ENCODE measurements around the gene VSTM2L. TPM values are rescaled to one million over a fixed set of nuclear protein-coding genes. Genes with fewer than 3 reads are reported as not detected.

Gene VSTM2L
- total RNA-seq, 3 donors from 2014 or later: 0.81 to 2.6 (median 2.6) TPM

DNA sequence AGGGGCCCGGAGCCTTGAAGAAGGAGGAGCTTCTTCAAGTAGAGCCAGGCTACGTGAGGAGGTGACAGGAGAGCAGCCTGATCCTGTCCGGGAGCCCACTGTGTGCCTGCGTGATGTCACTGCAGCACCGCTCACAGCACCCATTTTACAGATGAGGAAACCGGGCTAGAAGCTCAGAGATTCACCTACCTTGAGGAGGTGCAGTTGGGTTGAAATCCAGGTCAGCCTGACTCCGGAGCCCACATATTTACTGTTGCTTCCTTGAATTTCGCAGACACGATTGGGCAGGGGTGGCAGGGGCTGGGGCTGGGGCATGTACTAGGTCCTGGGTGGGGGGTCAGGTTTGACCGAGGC, 12.5 kb downstream of the VSTM2L start:
- TF ChIP-seq, protein P1, sequence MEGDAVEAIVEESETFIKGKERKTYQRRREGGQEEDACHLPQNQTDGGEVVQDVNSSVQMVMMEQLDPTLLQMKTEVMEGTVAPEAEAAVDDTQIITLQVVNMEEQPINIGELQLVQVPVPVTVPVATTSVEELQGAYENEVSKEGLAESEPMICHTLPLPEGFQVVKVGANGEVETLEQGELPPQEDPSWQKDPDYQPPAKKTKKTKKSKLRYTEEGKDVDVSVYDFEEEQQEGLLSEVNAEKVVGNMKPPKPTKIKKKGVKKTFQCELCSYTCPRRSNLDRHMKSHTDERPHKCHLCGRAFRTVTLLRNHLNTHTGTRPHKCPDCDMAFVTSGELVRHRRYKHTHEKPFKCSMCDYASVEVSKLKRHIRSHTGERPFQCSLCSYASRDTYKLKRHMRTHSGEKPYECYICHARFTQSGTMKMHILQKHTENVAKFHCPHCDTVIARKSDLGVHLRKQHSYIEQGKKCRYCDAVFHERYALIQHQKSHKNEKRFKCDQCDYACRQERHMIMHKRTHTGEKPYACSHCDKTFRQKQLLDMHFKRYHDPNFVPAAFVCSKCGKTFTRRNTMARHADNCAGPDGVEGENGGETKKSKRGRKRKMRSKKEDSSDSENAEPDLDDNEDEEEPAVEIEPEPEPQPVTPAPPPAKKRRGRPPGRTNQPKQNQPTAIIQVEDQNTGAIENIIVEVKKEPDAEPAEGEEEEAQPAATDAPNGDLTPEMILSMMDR (IDR thresholded peaks at IDR 0.05): no peak
- H3K36me3 ChIP-seq (ENCODE audit: low read depth): no peaks in the 10 kb centered on the region
- no peak overlapping the region for H3K4me3 ChIP-seq
- H3K9me3 ChIP-seq: no peaks in the 10 kb centered on the region
- peaks cover 7% of the 10 kb centered on the region for H3K4me1 ChIP-seq (ENCODE audit: low read depth)
- DNase-seq: no peak
- intact Hi-C loops (cut with DNase I, micrococcal nuclease): no loop called here
- ATAC-seq: no peak

DNA sequence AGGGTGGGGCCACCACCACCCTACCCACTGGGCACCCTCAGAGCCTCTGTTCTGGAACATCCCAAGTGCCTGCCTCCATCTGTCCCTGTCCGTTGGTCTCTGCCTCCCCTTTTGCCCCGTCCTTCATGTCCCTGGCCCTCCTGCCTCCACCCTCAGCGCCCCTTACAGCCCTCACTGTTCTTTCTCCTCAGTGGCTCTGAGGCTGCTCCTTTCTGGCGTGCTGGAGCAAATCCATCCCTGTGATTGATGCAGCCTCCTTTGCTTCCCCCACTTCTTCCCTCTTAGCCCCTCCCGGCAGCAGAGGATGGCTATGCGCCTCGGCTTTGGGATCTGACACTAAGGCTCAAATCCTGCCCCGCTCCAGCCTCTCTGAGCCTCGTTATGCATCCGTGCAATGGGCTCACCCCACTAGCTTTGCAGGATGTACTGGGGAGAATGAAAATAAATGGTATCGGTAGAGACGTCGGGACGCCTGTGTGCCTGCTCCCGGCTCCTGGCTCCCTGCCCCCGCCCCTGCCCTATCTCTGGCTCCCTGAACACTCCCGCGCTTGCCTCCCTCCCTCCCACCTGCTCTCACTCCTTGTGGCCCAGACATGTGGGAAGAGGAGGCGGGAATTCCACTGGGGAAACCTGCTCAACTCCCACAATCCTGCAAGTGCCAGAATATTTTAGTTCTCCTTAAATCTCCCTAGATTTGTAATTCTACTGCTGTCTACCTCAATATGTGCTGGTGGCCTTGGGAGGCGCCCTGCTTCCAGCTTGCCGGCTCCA, 13.1 kb downstream of the VSTM2L start:
- no peaks in the 10 kb centered on the region for H3K36me3 ChIP-seq (ENCODE audit: low read depth)
- no peaks in the 10 kb centered on the region for H3K9me3 ChIP-seq
- ATAC-seq (no peak), DNase-seq (no peak)
- TF ChIP-seq, protein P1 (IDR thresholded peaks at IDR 0.05): no peak
- H3K4me3 ChIP-seq: no peak overlapping the region
- intact Hi-C loops (cut with DNase I, micrococcal nuclease): no loop called here
- H3K4me1 ChIP-seq (ENCODE audit: low read depth): peaks cover 7% of the 10 kb centered on the region

DNA sequence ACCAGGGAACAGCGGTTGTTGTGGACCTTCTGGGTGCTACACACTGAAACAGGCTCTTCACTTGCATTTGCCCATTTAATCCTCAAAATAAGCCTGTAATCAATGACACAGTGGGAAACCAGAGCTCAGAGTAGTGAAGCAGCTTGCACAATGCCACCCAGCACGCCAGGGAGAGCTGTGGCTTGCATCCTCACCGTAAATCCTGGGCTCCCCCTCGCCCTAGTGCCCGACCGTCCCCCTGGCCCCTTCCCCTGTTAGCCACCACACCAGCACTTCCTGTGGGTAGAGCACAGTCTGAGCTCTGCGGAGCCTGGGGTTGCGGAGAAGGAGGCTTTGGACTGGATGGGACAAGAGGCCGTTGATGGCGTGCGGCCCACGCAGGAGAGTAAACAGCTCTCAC, 14.5 kb downstream of the VSTM2L start:
- intact Hi-C loops (cut with DNase I, micrococcal nuclease): no loop called here

DNA sequence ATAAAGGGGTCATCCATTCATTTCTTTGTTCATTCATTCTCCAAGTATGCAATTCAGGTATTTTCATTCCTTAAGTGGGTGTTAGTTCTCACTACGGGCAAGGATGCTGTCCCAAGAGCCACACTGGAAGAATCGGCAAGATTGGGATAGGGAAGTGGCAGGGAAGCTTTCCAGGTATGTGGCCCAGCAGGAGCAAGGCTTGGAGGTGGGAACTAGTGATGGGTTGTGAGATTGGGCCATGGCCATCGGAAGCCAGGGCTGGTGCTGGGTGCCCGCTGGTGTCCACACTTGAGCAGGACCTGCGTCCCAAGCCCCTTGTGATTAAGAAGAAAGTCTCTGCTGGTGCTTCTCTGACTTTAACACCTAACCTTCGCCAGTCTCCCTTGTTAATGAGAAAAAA, 15.1 kb downstream of the VSTM2L start:
- no peaks in the 10 kb centered on the region for H3K9me3 ChIP-seq
- intact Hi-C loops (cut with DNase I, micrococcal nuclease): no loop called here
- no peak for DNase-seq
- TF ChIP-seq, protein P1 (IDR thresholded peaks at IDR 0.05): no peak
- H3K4me3 ChIP-seq: no peak overlapping the region
- peaks cover 7% of the 10 kb centered on the region for H3K4me1 ChIP-seq (ENCODE audit: low read depth)
- ATAC-seq: no peak
- no peaks in the 10 kb centered on the region for H3K36me3 ChIP-seq (ENCODE audit: low read depth)

More for the DNA sequence above, 14.5 kb downstream of the VSTM2L start:
- H3K4me3 ChIP-seq: no peak overlapping the region
- DNase-seq (no peak), ATAC-seq (no peak)
- peaks cover 7% of the 10 kb centered on the region for H3K4me1 ChIP-seq (ENCODE audit: low read depth)
- no peaks in the 10 kb centered on the region for H3K36me3 ChIP-seq (ENCODE audit: low read depth)
- H3K9me3 ChIP-seq: no peaks in the 10 kb centered on the region
- TF ChIP-seq, protein P1 (IDR thresholded peaks at IDR 0.05): no peak

DNA sequence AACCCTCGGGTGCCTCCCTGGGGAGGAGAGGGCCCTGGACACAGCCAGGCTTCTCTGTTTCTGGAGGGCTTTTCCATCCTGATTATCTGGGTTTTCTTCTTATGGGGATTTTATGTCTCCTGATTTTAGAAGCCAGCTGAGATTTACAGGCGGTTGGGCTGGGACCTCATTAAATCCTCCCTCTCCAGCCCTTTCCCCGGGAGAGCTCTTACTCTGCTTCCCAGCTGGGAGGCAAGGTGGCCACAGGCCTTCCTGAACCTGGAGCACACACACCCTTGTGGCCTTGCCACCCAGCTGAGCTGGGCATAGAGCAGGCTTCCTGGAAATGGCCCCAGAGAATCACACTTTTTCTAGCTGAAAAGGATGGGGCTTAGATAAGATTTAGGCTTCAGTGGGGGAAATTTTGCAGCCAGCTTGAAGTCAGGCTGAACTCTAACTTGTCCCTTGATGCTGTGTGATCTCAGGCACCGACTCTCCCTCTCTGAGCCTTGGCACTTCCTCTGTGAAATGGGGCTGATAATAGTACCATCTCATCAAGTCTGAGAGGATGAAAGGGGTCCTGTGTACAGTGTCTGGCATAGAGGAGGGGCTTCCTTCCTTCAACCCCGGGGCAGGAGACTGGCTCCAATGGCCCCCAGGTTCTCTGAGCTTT, 16.6 kb downstream of the VSTM2L start:
- TF ChIP-seq, protein P1 (IDR thresholded peaks at IDR 0.05): no peak
- ATAC-seq: no peak
- Histone ChIP-seq H3K9me3 (no peaks in the 10 kb centered on the region), H3K4me1 (ENCODE audit: low read depth) (peaks cover 6% of the 10 kb centered on the region), H3K36me3 (ENCODE audit: low read depth) (no peaks in the 10 kb centered on the region), H3K4me3 (no peak overlapping the region)
- intact Hi-C loops (cut with DNase I, micrococcal nuclease): no loop called here
- DNase-seq: no peak

All from mucosa of descending colon (tissue), 3 donors.